Mesenchymal stem cell (in vitro differentiated cells and primary cell): ENCODE results near the gene DYNC1I1.

Experiments used
- DNase-seq: peaks from one replicate; pipeline ENCODE4 v3.0.0-alpha.2; 2013
- H2AFZ ChIP-seq: one replicate; pipeline ENCODE4 v1.6.1; 2013; ENCODE audit warnings: low read depth, mild to moderate bottlenecking, control low read depth, inconsistent platforms, low read length, moderate library complexity
- H2AK5ac ChIP-seq: 2 replicates; pipeline ENCODE4 v1.6.1; 2013; ENCODE audit warnings: low read length, moderate library complexity, mild to moderate bottlenecking, inconsistent platforms; ENCODE audit not compliant: severe bottlenecking
- H2BK120ac ChIP-seq: one replicate; pipeline ENCODE4 v1.6.1; 2013; ENCODE audit warnings: low read depth, mild to moderate bottlenecking, inconsistent platforms, low read length, moderate library complexity
- H2BK12ac ChIP-seq, 2 experiments: one replicate each; pipeline ENCODE4 v1.6.1; 2013; ENCODE audit warnings: inconsistent platforms in 2 of 2, low read length in 2 of 2, mild to moderate bottlenecking in 2 of 2, moderate library complexity in 2 of 2, control low read depth in 1 of 2
- H2BK15ac ChIP-seq: one replicate; pipeline ENCODE4 v1.6.1; 2013; ENCODE audit warnings: mild to moderate bottlenecking, low read depth, inconsistent platforms; ENCODE audit not compliant: poor library complexity, severe bottlenecking
- H2BK5ac ChIP-seq: 2 replicates; pipeline ENCODE4 v1.6.1; 2013; ENCODE audit warnings: low read depth, mild to moderate bottlenecking, low read length, control low read depth, inconsistent platforms; ENCODE audit not compliant: poor library complexity, severe bottlenecking
- H3K14ac ChIP-seq, 2 experiments: one replicate each; pipeline ENCODE4 v1.6.1; 2013; ENCODE audit warnings: inconsistent platforms in 2 of 2, low read length in 2 of 2, control low read depth in 1 of 2, mild to moderate bottlenecking in 1 of 2, moderate library complexity in 1 of 2
- H3K18ac ChIP-seq, 2 experiments: one replicate each; pipeline ENCODE4 v1.6.1; 2013; ENCODE audit warnings: inconsistent platforms in 2 of 2, low read length in 2 of 2, control low read depth in 1 of 2, low read depth in 1 of 2, mild to moderate bottlenecking in 1 of 2
- H3K23ac ChIP-seq, 2 experiments: one replicate each; pipeline ENCODE4 v1.6.1; 2013; ENCODE audit warnings: inconsistent platforms in 2 of 2, low read length in 2 of 2, mild to moderate bottlenecking in 2 of 2, moderate library complexity in 2 of 2, control low read depth in 1 of 2
- H3K27ac ChIP-seq: 2 replicates; pipeline ENCODE4 v1.5.1; 2013; ENCODE audit warnings: mild to moderate bottlenecking, moderate library complexity, low read length, control low read depth, inconsistent platforms; ENCODE audit not compliant: poor library complexity, severe bottlenecking
- H3K27me3 ChIP-seq, 2 experiments: 2 replicates each; pipeline versions ENCODE4 v1.6.1 to v1.7.0; 2013; ENCODE audit warnings: low read length in 2 of 2, mild to moderate bottlenecking in 2 of 2, moderate library complexity in 2 of 2, control low read depth in 1 of 2, inconsistent platforms in 1 of 2; ENCODE audit not compliant: control insufficient read depth in 1 of 2, insufficient read depth in 1 of 2
- H3K36me3 ChIP-seq, 2 experiments: 2 replicates each; pipeline versions ENCODE4 v1.6.1 to v1.7.0; 2013; ENCODE audit warnings: low read length in 2 of 2, control low read depth in 1 of 2, inconsistent platforms in 1 of 2, low read depth in 1 of 2, mild to moderate bottlenecking in 1 of 2; ENCODE audit not compliant: insufficient read depth in 2 of 2, control insufficient read depth in 1 of 2
- H3K4ac ChIP-seq, 2 experiments: one replicate each; pipeline ENCODE4 v1.6.1; 2013; ENCODE audit warnings: inconsistent platforms in 2 of 2, low read length in 2 of 2, mild to moderate bottlenecking in 2 of 2, moderate library complexity in 2 of 2, control low read depth in 1 of 2, low read depth in 1 of 2
- H3K4me1 ChIP-seq: 2 replicates; pipeline ENCODE4 v1.6.1; 2013; ENCODE audit warnings: low read depth, low read length, control low read depth; ENCODE audit not compliant: control insufficient read depth, insufficient read depth
- H3K4me2 ChIP-seq: 2 replicates; pipeline ENCODE4 v1.6.1; 2013; ENCODE audit warnings: low read length, mild to moderate bottlenecking, inconsistent platforms; ENCODE audit not compliant: poor library complexity, severe bottlenecking
- H3K4me3 ChIP-seq, 2 experiments: 2 replicates each; pipeline versions ENCODE4 v1.5.1 to v1.7.0; 2013; ENCODE audit warnings: low read length in 2 of 2, mild to moderate bottlenecking in 2 of 2, control low read depth in 1 of 2, low read depth in 1 of 2; ENCODE audit not compliant: insufficient read depth in 1 of 2
- H3K79me1 ChIP-seq: replicated peaks from 2 replicates; pipeline ENCODE4 v1.6.1; 2013; ENCODE audit warnings: mild to moderate bottlenecking, control low read depth, low read length, inconsistent platforms; ENCODE audit not compliant: poor library complexity, severe bottlenecking
- H3K9ac ChIP-seq: 2 replicates; pipeline ENCODE4 v1.7.0; 2013; ENCODE audit warnings: mild to moderate bottlenecking, low read length, moderate library complexity
- H3K9me3 ChIP-seq: 2 replicates; pipeline ENCODE4 v1.7.0; 2013; ENCODE audit warnings: mild to moderate bottlenecking, low read length; ENCODE audit not compliant: control insufficient read depth
- H4K8ac ChIP-seq: one replicate; pipeline ENCODE4 v1.6.1; 2013; ENCODE audit warnings: inconsistent platforms, mild to moderate bottlenecking, low read length, moderate library complexity
- H4K91ac ChIP-seq: one replicate; pipeline ENCODE4 v1.6.1; 2013; ENCODE audit warnings: mild to moderate bottlenecking, low read length, inconsistent platforms
- WGBS: methylation state at CpG from one replicate; pipeline ENCODE4 v1.1.7; 2013; ENCODE audit warnings: mixed read lengths; 5-methylcytosine and 5-hydroxymethylcytosine counted together

DYNC1I1 gene

GRCh38 chr7:96075510-96076349 is 303.4 kb downstream of the DYNC1I1 start:
- Histone ChIP-seq H3K14ac (no peak overlapping the region), H3K4me1 (peaks cover 2% of the 10 kb centered on the region), H2AFZ (peak overlapping the region; percentile 72), H3K9me3 (no peaks in the 10 kb centered on the region), H2BK15ac (no peak overlapping the region), H3K27ac (no peak overlapping the region), H3K79me1 (no peaks in the 10 kb centered on the region), H3K18ac (no peak overlapping the region), H3K4me3 (peak overlapping the region; percentile 44 to 85), H3K36me3 (no peaks in the 10 kb centered on the region), H4K91ac (no peak overlapping the region), H2BK12ac (no peak overlapping the region), H3K4me2 (peak overlapping the region; percentile 98), H2BK120ac (no peak overlapping the region), H3K23ac (no peak overlapping the region), H2BK5ac (no peak overlapping the region), H4K8ac (no peak overlapping the region), H3K27me3 (peaks cover 0 to 11% of the 10 kb centered on the region in 2 experiments), H2AK5ac (no peak overlapping the region), H3K9ac (peak overlapping the region; percentile 72), H3K4ac (no peak overlapping the region)
- peak; percentile 58 for DNase-seq
- WGBS: 2% methylated on average over 45 of the region's 47 CpGs

GRCh38 chr7:96076350-96076707 is 304.0 kb downstream of the DYNC1I1 start:
- H2BK120ac ChIP-seq: no peak overlapping the region
- no peak overlapping the region for H4K8ac ChIP-seq
- peaks cover 0 to 9% of the 10 kb centered on the region in 2 experiments for H3K27me3 ChIP-seq
- H3K4me3 ChIP-seq: peak overlapping the region in 1 of 2 experiments; percentile 85
- no peak overlapping the region for H3K27ac ChIP-seq
- no peak overlapping the region for H2AK5ac ChIP-seq
- DNase-seq: no peak
- 24% methylated on average over 8 of the region's 10 CpGs for WGBS
- no peak overlapping the region for H3K4ac ChIP-seq
- no peak overlapping the region for H2AFZ ChIP-seq
- no peaks in the 10 kb centered on the region for H3K36me3 ChIP-seq
- H3K9ac ChIP-seq: peak overlapping the region; percentile 72
- no peaks in the 10 kb centered on the region for H3K79me1 ChIP-seq
- H3K23ac ChIP-seq: no peak overlapping the region
- no peak overlapping the region for H3K18ac ChIP-seq
- H3K9me3 ChIP-seq: no peaks in the 10 kb centered on the region
- H2BK15ac ChIP-seq: no peak overlapping the region
- peaks cover 2% of the 10 kb centered on the region for H3K4me1 ChIP-seq
- H3K4me2 ChIP-seq: peak overlapping the region; percentile 98
- H3K14ac ChIP-seq: no peak overlapping the region
- H2BK5ac ChIP-seq: no peak overlapping the region
- no peak overlapping the region for H2BK12ac ChIP-seq
- no peak overlapping the region for H4K91ac ChIP-seq

- H3K27me3 ChIP-seq: peaks cover 0 to 7% of the 10 kb centered on the region in 2 experiments
Measured at GRCh38 chr7:96080027-96080426, 307.7 kb downstream of the DYNC1I1 start.

GRCh38 chr7:96084881-96085553 is 312.7 kb downstream of the DYNC1I1 start:
- peak; percentile 3 for DNase-seq
- WGBS: 100% methylated on average over 1 of the region's 1 CpG
- no peak overlapping the region for H3K4me3 ChIP-seq

More at GRCh38 chr7:96080027-96080426, 307.7 kb downstream of the DYNC1I1 start:
- no peak overlapping the region for H3K9ac ChIP-seq
- no peak overlapping the region for H3K23ac ChIP-seq
- no peak overlapping the region for H3K4me3 ChIP-seq
- H2BK5ac ChIP-seq: no peak overlapping the region
- H3K4me1 ChIP-seq: peaks cover 5% of the 10 kb centered on the region
- H4K91ac ChIP-seq: no peak overlapping the region
- no peak for DNase-seq
- no peak overlapping the region for H4K8ac ChIP-seq
- H3K4me2 ChIP-seq: no peak overlapping the region
- no peak overlapping the region for H2BK12ac ChIP-seq
- no peak overlapping the region for H3K4ac ChIP-seq
- no peak overlapping the region for H3K14ac ChIP-seq
- H3K36me3 ChIP-seq: no peaks in the 10 kb centered on the region
- no peak overlapping the region for H2BK15ac ChIP-seq
- H3K27ac ChIP-seq: no peak overlapping the region
- 99% methylated on average over 4 of the region's 6 CpGs for WGBS
- no peak overlapping the region for H2BK120ac ChIP-seq
- H3K9me3 ChIP-seq: no peaks in the 10 kb centered on the region
- H3K79me1 ChIP-seq: no peaks in the 10 kb centered on the region
- no peak overlapping the region for H3K18ac ChIP-seq
- H2AFZ ChIP-seq: no peak overlapping the region
- H2AK5ac ChIP-seq: no peak overlapping the region

More at GRCh38 chr7:96084881-96085553, 312.7 kb downstream of the DYNC1I1 start:
- Histone ChIP-seq H4K91ac (no peak overlapping the region), H3K9me3 (no peaks in the 10 kb centered on the region), H4K8ac (no peak overlapping the region), H2AFZ (no peak overlapping the region), H2BK15ac (no peak overlapping the region), H3K14ac (peak overlapping the region in 1 of 2 experiments; percentile 76), H2AK5ac (no peak overlapping the region), H3K27ac (no peak overlapping the region), H3K27me3 (no peaks in the 10 kb centered on the region), H2BK120ac (no peak overlapping the region), H3K79me1 (no peaks in the 10 kb centered on the region), H2BK5ac (no peak overlapping the region), H3K18ac (no peak overlapping the region), H3K9ac (peak overlapping the region; percentile 12), H3K4me2 (no peak overlapping the region), H2BK12ac (no peak overlapping the region), H3K4ac (no peak overlapping the region), H3K23ac (peak overlapping the region in 1 of 2 experiments; percentile 78), H3K36me3 (no peaks in the 10 kb centered on the region), H3K4me1 (peaks cover 3% of the 10 kb centered on the region)
